HS-5 (cell line): ENCODE results near the gene VPS41.

ENCODE experiments used
- DNase-seq: peaks from one replicate; pipeline ENCODE4 v3.0.0-alpha.2; 2012; ENCODE audit warnings: low read depth

Gene VPS41

GRCh38 chr7:38905056-38905759 lies 3.8 kb downstream of the VPS41 start:
- no peak for DNase-seq

DNA sequence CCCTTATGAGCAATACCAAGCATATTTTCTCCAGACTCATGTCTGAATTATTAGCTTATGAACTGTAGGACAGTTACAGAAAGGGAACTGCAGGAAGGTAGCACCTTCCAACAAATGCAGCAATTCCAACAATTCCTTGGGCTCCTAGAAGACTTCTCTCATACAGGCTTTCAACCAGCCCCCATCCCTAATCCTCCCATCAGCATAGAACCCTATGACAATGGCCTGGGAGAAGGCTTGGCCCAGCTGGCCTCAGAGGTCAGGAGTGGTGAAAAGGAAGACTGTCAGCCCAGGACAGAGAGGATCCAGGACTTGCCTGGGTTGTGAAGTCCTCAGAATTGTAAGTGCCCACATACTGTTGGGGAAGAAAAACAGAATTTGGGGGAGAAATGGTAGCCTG lies 5.9 kb downstream of the VPS41 start:
- DNase-seq: no peak

- DNase-seq: no peak
Measured at GRCh38 chr7:38902449-38902848, 6.5 kb downstream of the VPS41 start.

DNA sequence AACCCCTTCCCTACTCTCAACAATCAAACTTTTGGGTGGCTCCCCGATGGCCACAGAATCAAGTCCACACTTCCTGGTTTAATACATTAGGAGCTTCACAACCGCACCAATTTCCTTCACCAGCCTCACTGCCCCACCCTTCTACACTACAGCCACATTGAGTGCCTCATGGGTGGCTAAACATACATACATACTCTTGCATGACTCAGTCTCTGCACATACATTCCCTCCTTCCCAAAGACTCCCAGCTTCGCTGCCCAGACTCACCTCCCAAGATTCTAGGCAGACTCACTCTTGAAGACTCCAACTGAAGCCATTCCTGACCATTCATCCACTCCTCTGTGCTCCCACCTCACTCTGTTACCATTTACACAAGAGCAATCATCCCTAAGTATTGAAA lies 15.9 kb downstream of the VPS41 start:
- DNase-seq: peak; percentile 42

- DNase-seq: no peak
Measured at GRCh38 chr7:38890597-38890996, 18.4 kb downstream of the VPS41 start.

DNA sequence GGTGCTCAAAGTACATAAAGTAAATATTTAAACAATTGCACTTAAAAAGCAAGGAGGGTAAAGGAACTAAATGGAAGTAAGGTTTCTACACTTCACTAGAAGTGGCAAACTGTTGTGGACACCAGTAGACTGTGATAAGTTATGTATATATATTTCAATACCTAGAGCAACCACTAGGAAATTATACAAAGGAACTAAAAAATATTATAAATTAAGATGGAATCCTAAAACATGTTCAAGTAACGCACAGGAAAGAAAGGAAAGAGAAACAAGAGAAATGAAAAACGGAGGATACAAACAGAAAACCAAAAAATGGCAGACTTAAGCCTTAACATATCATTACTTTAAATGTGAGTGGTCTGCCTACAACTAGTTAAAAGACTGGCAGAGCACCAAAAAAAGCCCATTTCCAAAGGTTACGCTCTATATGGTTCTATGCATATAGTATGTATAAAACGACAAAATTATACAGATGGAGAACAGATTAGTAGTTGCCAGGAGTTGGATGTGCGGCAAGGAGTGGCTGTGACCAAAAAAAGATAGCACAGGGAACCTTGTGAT lies 19.0 kb downstream of the VPS41 start:
- DNase-seq: no peak

DNA sequence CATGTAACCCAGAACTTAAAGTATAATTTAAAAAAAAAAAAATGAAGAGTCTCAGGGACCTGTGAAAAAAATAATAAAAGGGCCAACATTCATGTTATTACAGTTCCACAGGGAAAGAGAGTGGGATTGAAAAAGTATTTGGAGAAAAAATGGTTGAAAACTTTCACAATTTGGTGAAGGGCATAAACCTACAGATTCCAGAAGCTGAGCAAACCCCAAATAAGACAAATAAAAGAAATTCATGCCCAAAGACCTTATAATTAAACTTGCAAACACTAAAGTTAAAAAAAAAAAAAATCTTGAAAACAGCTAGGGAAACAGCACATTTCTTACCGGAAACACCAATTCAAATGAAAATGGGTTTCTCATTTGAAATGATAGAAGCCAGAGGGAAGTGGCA lies 19.9 kb downstream of the VPS41 start:
- no peak for DNase-seq

DNA sequence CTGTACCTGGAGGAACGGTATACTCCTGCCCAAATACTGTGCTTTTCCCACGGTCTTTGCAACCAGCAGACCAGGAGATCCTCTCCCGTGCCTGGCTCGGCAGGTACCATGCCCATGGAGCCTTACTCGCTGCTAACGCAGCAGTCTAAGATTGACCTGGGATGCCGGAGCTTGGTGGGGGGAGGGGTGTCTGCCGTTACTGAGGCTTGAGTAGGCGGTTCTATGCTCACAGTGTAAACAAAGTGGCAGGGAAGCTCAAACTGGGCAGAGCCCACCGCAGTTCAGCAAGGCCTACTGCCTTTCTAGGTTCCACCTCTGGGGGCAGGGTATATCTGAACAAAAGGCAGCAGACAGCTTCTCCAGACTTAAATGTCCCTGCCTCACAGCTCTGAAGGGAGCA lies 22.7 kb downstream of the VPS41 start:
- DNase-seq: no peak

- no peak for DNase-seq
Measured at GRCh38 chr7:38883706-38884105, 25.3 kb downstream of the VPS41 start.

DNA sequence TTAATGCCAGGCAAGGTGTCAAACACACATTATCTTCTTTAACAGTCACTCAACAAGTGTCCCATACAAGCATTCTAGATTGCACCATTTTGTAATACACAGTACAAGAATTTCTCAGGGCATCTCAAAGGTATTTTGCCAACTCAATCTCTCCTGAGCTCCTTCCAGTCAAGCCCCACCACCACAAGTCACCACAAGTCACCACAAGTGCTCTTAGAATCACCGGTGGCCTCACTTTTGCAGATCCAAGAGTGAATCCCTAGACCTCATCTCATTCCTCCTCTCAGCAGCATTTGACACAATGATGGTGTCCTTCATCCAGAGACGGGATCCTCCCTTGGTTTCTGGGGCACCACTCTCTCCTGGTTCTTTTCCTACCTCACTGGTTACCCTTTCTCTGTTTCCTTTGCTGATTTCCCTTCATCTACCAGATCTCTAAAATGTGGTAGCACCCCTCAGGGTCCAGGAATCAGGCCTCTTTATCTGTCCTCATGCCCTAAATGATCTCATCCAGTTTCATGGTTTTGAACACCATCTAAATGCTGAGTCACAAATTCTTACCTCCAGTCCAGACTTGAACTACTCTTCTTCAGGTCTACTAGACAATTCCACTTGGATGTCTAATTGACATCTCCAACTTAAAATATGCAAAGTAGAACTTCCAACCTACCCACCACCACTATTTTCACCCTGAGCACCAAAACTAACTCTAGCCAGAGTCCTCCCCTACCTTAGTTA lies 26.9 kb downstream of the VPS41 start:
- no peak for DNase-seq

GRCh38 chr7:38881015-38881414 lies 28.0 kb downstream of the VPS41 start:
- no peak for DNase-seq

- DNase-seq: no peak
Measured at GRCh38 chr7:38880454-38880853, 28.5 kb downstream of the VPS41 start.

GRCh38 chr7:38880035-38880434 lies 29.0 kb downstream of the VPS41 start:
- no peak for DNase-seq

- DNase-seq: no peak
Measured at GRCh38 chr7:38878694-38879457, 30.1 kb downstream of the VPS41 start.

DNA sequence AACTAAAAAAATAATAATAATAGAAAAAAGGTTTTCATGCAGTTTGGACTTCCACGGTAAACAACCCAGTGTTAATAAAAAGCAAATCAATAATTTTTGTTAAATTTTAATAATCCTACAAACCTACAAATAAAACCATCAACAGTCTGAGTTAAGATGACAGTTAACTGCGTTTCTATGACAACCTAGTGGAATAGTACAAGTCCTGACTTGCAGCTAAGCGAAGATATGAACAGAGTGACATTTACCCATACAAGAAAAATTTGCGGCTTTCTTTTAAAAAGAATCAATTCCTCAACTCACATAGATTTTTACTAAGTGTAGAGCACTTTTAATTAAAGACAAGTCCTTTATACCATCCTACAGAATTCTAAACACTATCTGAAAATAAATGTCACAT lies 35.6 kb downstream of the VPS41 start:
- DNase-seq: no peak

- DNase-seq: no peak
Measured at GRCh38 chr7:38872202-38872601, 36.8 kb downstream of the VPS41 start.

GRCh38 chr7:38870147-38870546 lies 38.8 kb downstream of the VPS41 start:
- no peak for DNase-seq

GRCh38 chr7:38863601-38864291 lies 45.2 kb downstream of the VPS41 start:
- no peak for DNase-seq

GRCh38 chr7:38862666-38863065 lies 46.3 kb downstream of the VPS41 start:
- DNase-seq: no peak

DNA sequence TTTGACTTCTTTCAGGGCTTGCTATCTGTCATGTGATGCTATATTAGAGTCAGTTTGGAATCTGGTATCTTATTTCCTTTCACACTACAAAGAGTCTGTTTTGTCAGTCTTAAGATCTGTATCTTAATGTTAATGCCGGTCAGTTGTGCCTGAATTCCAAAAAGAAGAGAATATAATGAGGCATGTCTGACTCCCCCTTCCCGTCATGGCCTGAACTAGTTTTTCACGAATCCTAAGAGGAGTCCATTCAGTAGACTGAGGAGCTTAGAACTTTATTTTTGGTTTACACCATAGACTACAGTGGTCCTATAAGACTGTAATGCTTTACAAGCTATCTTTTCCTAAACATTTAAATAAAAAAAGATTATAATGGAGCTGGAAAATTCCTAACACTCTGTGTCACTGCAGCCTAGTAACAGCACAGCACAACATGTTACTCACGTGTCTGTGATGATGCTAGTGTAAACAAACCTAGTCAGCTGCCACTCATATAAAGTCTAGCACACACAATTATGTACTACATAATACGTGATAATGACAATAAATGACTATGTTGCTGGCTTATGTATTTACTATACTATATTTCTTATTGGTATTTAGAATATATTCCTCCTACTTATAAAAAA lies 50.6 kb downstream of the VPS41 start:
- peak; percentile 30 for DNase-seq

DNA sequence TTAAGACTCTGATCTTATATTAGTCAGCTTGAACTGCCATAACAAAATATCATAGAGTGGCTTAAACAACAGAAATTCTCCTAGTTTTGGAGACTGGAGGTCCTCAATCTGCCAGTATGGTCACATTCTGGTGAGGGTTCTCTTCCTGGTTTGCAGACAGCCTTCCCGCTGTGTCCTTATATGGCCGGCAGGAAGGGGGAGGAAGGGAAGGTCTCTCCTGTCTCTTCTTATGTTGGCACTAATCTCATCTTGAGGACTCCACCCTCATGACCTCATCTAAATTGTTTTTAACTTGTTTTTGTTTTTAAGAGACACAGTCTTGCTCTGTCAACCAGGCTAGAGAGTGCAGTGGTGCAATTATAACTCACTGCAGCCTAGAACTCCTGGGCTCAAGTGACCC lies 53.1 kb downstream of the VPS41 start:
- DNase-seq: no peak

DNA sequence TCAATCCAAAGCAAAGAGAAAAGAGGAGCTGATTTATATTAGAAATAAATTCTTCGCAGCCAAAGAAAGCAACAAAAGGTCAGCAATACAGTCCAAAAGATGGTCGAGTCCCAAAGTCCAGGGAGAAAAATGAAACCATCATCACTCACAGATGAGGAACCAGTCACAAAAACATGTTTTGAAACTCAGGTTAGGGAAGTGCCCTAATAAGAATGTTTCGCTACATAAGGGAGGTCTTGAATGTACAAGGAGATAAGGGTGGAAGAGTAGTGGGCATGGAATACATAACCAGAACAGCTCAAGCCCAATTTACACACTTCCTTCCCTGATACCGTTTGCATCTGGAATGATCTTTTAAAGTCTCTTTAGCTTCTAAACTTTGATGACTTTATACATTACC lies 53.6 kb downstream of the VPS41 start:
- DNase-seq: no peak
